ENCODE data around the gene DYNLT4. TPM values are rescaled to one million over a fixed set of nuclear protein-coding genes. Genes with fewer than 3 reads are reported as not detected.

Gene DYNLT4
- total and polyA plus RNA-seq, 2 of the 13 experiments (the other 11 are each of a cell fraction or from before 2014, with no cell fraction given): 0.77 TPM; not detected in 1

DNA sequence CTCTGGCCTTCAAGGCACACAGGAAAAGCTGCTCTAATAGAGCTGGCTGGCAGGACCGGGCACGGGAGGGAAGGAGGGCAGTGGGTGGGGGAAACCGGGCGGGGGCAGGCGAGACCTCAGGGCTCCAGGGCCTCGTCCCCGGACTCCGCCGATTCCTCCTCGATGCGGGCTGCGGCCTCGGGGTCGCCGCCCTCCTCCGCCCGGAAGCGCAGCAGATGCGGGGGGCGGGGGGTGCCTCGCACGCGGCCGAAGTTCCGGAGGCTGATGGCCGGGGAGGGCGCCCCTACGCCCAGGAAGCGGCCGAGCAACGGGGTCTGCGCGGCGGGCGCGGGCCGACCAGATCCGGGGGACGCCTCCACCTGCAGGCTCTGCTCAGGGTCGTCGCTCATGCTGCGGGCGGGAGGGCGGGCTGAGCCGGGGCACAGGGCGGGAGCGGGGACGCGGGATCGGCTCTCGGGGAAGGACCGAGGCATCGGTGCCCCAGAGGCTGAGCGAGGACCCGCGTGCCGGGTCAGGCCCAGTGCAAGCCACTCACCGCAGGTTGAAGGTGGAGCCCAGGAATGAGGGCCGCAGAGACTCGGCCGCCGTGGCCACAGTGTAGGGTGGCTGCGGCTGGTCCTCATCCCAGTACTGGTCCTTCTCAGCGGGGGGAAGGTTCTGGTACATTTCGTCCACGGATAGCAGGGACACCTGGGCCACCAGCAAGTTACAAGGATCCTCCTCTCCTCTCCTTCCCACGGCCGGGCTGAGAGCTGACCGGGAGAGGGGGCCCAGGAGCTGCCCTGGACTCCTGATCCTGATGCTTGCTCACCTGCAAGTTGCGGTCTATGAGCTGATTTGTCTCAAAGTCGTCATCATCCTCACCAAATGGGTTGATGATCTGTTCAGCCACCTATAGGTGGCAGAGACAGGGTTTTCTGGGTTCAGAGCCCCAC is 22.8 kb downstream of the DYNLT4 start (continued):
- TF ChIP-seq, protein P1, sequence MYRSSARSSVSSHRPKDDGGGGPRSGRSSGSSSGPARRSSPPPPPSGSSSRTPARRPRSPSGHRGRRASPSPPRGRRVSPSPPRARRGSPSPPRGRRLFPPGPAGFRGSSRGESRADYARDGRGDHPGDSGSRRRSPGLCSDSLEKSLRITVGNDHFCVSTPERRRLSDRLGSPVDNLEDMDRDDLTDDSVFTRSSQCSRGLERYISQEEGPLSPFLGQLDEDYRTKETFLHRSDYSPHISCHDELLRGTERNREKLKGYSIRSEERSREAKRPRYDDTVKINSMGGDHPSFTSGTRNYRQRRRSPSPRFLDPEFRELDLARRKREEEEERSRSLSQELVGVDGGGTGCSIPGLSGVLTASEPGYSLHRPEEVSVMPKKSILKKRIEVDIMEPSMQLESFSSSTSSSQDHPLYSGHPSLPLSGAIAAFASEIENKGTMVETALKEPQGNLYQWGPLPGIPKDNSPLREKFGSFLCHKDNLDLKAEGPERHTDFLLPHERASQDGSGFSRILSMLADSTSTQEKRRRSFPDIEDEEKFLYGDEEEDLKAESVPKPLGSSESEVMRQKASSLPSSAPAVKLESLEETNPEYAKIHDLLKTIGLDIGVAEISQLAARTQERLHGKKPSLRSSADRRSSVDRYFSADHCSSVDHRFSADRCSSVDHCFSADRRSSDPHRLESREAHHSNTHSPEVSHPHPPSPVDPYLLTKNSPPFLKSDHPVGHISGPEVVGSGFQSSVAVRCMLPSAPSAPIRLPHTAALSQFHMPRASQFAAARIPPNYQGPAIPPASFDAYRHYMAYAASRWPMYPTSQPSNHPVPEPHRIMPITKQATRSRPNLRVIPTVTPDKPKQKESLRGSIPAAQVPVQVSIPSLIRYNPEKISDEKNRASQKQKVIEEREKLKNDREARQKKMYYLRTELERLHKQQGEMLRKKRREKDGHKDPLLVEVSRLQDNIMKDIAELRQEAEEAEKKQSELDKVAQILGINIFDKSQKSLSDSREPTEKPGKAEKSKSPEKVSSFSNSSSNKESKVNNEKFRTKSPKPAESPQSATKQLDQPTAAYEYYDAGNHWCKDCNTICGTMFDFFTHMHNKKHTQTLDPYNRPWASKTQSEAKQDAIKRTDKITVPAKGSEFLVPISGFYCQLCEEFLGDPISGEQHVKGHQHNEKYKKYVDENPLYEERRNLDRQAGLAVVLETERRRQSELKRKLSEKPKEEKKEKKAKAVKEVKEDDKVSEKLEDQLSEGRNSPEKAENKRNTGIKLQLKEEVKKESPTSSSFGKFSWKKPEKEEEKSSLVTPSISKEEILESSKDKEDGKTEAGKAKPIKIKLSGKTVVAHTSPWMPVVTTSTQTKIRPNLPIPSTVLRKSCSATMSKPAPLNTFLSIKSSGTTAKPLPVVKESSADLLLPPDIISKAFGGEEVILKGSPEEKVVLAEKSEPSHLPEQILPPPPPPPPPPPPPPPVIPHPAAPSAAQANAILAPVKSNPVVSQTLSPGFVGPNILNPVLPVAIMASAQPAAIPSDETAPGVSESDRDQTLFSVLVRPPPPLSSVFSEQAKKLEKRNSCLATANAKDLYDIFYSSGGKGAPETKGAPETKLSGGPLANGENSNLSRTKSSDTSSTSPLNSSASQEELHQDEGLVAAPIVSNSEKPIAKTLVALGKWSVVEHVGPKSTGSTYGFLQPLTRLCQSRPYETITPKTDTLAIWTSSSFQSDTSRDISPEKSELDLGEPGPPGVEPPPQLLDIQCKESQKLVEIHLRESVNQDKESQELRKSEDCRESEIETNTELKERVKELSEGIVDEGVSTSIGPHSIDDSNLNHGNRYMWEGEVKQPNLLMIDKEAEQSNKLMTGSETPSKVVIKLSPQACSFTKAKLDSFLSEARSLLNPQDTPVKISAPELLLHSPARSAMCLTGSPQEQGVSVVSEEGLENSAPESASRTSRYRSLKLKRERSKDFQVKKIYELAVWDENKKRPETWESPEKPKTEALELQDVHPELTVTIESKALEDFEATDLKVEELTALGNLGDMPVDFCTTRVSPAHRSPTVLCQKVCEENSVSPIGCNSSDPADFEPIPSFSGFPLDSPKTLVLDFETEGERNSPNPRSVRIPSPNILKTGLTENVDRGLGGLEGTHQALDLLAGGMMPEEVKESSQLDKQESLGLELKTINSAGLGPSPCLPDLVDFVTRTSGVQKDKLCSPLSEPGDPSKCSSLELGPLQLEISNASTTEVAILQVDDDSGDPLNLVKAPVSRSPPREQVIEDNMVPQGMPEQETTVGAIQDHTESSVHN (CRISPR knock-in tag; IDR thresholded peaks at IDR 0.05): no peak
- TF ChIP-seq, protein P2, sequence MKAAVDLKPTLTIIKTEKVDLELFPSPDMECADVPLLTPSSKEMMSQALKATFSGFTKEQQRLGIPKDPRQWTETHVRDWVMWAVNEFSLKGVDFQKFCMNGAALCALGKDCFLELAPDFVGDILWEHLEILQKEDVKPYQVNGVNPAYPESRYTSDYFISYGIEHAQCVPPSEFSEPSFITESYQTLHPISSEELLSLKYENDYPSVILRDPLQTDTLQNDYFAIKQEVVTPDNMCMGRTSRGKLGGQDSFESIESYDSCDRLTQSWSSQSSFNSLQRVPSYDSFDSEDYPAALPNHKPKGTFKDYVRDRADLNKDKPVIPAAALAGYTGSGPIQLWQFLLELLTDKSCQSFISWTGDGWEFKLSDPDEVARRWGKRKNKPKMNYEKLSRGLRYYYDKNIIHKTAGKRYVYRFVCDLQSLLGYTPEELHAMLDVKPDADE (CRISPR knock-in tag; IDR thresholded peaks at IDR 0.05): no peak
- no peak; the same call in 1 of the 2 replicates for TF ChIP-seq ZNF549 (CRISPR knock-in tag; IDR thresholded peaks at IDR 0.05)
- TF ChIP-seq, protein P3, sequence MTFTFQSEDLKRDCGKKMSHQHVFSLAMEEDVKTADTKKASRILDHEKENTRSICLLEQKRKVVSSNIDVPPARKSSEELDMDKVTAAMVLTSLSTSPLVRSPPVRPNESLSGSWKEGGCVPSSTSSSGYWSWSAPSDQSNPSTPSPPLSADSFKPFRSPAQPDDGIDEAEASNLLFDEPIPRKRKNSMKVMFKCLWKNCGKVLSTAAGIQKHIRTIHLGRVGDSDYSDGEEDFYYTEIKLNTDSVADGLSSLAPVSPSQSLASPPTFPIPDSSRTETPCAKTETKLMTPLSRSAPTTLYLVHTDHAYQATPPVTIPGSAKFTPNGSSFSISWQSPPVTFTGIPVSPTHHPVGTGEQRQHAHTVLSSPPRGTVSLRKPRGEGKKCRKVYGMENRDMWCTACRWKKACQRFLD (CRISPR knock-in tag; IDR thresholded peaks at IDR 0.05; ENCODE audit: borderline replicate concordance): no peak
- TF ChIP-seq, protein P4, sequence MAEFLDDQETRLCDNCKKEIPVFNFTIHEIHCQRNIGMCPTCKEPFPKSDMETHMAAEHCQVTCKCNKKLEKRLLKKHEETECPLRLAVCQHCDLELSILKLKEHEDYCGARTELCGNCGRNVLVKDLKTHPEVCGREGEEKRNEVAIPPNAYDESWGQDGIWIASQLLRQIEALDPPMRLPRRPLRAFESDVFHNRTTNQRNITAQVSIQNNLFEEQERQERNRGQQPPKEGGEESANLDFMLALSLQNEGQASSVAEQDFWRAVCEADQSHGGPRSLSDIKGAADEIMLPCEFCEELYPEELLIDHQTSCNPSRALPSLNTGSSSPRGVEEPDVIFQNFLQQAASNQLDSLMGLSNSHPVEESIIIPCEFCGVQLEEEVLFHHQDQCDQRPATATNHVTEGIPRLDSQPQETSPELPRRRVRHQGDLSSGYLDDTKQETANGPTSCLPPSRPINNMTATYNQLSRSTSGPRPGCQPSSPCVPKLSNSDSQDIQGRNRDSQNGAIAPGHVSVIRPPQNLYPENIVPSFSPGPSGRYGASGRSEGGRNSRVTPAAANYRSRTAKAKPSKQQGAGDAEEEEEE (CRISPR knock-in tag; IDR thresholded peaks at IDR 0.05; ENCODE audit: borderline replicate concordance): no peak
- TF ChIP-seq, protein P5, sequence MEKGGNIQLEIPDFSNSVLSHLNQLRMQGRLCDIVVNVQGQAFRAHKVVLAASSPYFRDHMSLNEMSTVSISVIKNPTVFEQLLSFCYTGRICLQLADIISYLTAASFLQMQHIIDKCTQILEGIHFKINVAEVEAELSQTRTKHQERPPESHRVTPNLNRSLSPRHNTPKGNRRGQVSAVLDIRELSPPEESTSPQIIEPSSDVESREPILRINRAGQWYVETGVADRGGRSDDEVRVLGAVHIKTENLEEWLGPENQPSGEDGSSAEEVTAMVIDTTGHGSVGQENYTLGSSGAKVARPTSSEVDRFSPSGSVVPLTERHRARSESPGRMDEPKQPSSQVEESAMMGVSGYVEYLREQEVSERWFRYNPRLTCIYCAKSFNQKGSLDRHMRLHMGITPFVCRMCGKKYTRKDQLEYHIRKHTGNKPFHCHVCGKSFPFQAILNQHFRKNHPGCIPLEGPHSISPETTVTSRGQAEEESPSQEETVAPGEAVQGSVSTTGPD (CRISPR knock-in tag; IDR thresholded peaks at IDR 0.05): no peak
- peak; percentile 72 for TF ChIP-seq POLR2G (IDR thresholded peaks at IDR 0.05; ENCODE audit: low read depth, low read length)
- TF ChIP-seq ZNF143 (CRISPR knock-in tag; IDR thresholded peaks at IDR 0.05): no peak
- TF ChIP-seq MED13 (CRISPR knock-in tag; IDR thresholded peaks at IDR 0.05): no peak
- no peak for TF ChIP-seq ZNF562 (CRISPR knock-in tag; IDR thresholded peaks at IDR 0.05; ENCODE audit: borderline replicate concordance)
